ENCODE data around the gene TEKT3. TPM values are rescaled to one million over a fixed set of nuclear protein-coding genes. Genes with fewer than 3 reads are reported as not detected.

The TEKT3 gene
- total and polyA plus RNA-seq, 2 of the 4 experiments (the other 2 are of a cell fraction), result 0.15 TPM; not detected in 1

- Histone ChIP-seq H3K56ac (ENCODE audit: extremely low read depth, insufficient read depth, low read length) (no peak overlapping the region), H3K4me3 (ENCODE audit: insufficient read depth, low read depth, low read length) (no peak overlapping the region), H3K27ac (ENCODE audit: insufficient read depth, low read length) (no peak overlapping the region), H3K9me3 (ENCODE audit: control insufficient read depth, insufficient read depth, low read length) (no peaks in the 10 kb centered on the region), H3K4me1 (ENCODE audit: control insufficient read depth, insufficient read depth, low read length) (no peaks in the 10 kb centered on the region), H3K23ac (ENCODE audit: low read depth, low read length) (no peak overlapping the region), H2AK9ac (replicated peaks; ENCODE audit: low read depth, low read length, poor library complexity) (peak overlapping the region; percentile 33), H2AFZ (replicated peaks; ENCODE audit: low read length, poor library complexity) (peak overlapping the region; percentile 26), H4K5ac (ENCODE audit: low read depth, low read length) (no peak overlapping the region), H3K27me3 (ENCODE audit: control insufficient read depth, insufficient read depth, low read length) (peaks cover 14% of the 10 kb centered on the region), H3K18ac (ENCODE audit: low read depth, low read length) (no peak overlapping the region), H2BK120ac (ENCODE audit: low read depth, low read length) (no peak overlapping the region), H3K79me1 (ENCODE audit: low read depth in 1 of 2, low read length in 2 of 2) (no peaks in the 10 kb centered on the region), H4K8ac (ENCODE audit: low read depth in 2 of 2, low read length in 2 of 2) (no peak overlapping the region; a peak in 1 of 4 replicates), H2BK20ac (ENCODE audit: low read depth, low read length) (no peak overlapping the region; the same call in 1 of the 2 replicates), H3K9ac (ENCODE audit: low read depth, low read length) (no peak overlapping the region), H4K91ac (ENCODE audit: insufficient read depth, low read depth, low read length) (no peak overlapping the region), H2AK5ac (ENCODE audit: low read depth, low read length) (no peak overlapping the region), H2BK5ac (ENCODE audit: low read depth, low read length, poor library complexity, severe bottlenecking) (no peak overlapping the region), H3K4ac (ENCODE audit: low read depth, low read length) (0 out of 2 replicates have a peak overlapping the region, but pooled peaks have one; percentile 42), H4K20me1 (ENCODE audit: insufficient read depth, low read length) (no peaks in the 10 kb centered on the region), H3K36me3 (ENCODE audit: control insufficient read depth, insufficient read depth, low read length) (no peaks in the 10 kb centered on the region), H3K4me2 (ENCODE audit: low read depth, low read length) (no peak overlapping the region), H3K14ac (replicated peaks; ENCODE audit: low read depth, low read length) (no peak overlapping the region), H2BK15ac (ENCODE audit: low read depth, low read length) (no peak overlapping the region; the same call in 2 of the 3 replicates), H3K9me1 (ENCODE audit: insufficient read depth, low read length) (no peaks in the 10 kb centered on the region)
- dilution Hi-C loops (cut with HindIII; ENCODE audit: low sequenced_read_pairs, unreplicated experiment), result no loop called here
- TF ChIP-seq MAFK (IDR thresholded peaks at IDR 0.05; ENCODE audit: low read depth, low read length) (no peak), FOS (IDR thresholded peaks at IDR 0.05; ENCODE audit: low read depth, low read length) (peak; percentile 63), SMC3 (IDR thresholded peaks at IDR 0.05; ENCODE audit: low read depth, low read length) (no peak), RFX5 (IDR thresholded peaks at IDR 0.05; ENCODE audit: low read depth, low read length) (no peak)
- WGBS, 2 experiments (ENCODE audit: extremely low coverage in 2 of 2, insufficient read length in 1 of 2), result 41% methylated on average over 3 of the region's 4 CpGs; no CpG with 5 or more reads in 1 of the 2 experiments
- BruUV-seq (replicated peaks), result no TSS peak
- peak; percentile 75 for DNase-seq
- intact Hi-C loops (cut with micrococcal nuclease), result loop anchor here (10.0 kb wide), 1 partner anchor 79 kb away; the partner anchor contains the start of gene PMP22
- POLR2A ChIA-PET (ENCODE audit: unreplicated experiment), result no interaction called here
- peak; percentile 73 for ATAC-seq (ENCODE audit: low read depth)
- CTCF ChIA-PET, result interaction anchor here (0.8 kb wide), 1 partner anchor 8 kb away, joined by 4 read pairs; no protein-coding TSS in a partner anchor
- in situ Hi-C loops (cut with MboI; ENCODE audit: low sequenced_read_pairs), result no loop called here
These were observed 2.4 kb upstream of the TEKT3 start for GRCh38 chr17:15343749-15344148.
